Measurements from ENCODE around the gene ITGB2.

ITGB2 gene

DNA sequence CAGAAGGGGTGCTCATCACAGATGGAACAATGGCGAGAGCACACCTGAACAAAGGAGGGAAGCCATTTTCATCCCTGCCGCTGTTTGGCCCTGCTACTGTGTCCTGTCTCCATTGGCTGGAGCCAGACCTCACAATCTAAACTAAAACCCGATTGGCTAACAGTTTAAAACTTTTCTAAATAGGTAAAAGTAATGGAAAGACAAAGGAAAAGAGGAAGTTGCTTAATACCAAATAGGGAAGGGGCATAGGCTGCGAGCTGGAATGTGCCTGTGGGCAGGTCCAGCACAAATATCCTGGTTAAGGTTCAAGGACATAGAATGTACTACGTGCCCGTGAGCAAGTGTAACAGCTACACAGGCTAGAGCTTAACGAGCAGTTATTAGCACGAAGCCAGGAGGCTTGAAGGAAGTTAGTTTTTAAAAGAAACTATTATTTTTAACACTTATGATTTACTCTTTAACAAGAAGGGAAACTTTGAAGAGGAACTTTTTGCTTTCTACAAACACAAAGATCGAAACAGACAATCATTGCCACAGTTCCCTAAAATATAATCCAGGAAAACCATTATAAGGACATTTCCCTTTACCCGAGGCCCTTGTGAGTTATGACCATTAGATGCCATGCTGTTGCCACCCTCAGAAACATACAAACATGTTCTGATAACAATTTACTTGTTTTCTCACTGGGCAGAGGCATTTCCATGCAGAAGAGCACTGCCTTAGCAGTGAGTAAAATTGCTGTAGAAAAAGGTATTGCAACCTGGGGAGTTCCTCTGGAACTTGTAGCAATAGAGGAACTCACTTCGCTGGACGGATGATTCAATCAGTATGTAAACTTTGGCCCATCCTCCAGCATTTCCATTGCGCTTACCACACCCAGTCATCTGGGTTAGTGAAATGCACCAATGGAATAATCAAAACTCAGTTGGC is 42.4 kb downstream of the ITGB2 start:
- peaks cover 18% of the 10 kb centered on the region for H3K4me1 ChIP-seq (ENCODE audit: low read depth, poor library complexity, severe bottlenecking)
- no peak overlapping the region for H3K4me3 ChIP-seq (IDR thresholded peaks at IDR 0.05; ENCODE audit: insufficient read depth, low read depth, low read length)
- H4K20me1 ChIP-seq (ENCODE audit: insufficient read depth): no peaks in the 10 kb centered on the region
- no peak overlapping the region for H3K4me2 ChIP-seq
- peaks cover 90% of the 10 kb centered on the region for H3K27me3 ChIP-seq (ENCODE audit: insufficient read depth, low read depth)
- H3K79me2 ChIP-seq (ENCODE audit: insufficient read depth, low read depth): no peaks in the 10 kb centered on the region
- H3K27ac ChIP-seq: no peak overlapping the region
- no peak overlapping the region for H2AFZ ChIP-seq (ENCODE audit: low read depth)
- H3K36me3 ChIP-seq (ENCODE audit: insufficient read depth): no peaks in the 10 kb centered on the region
- no peak overlapping the region for H3K9ac ChIP-seq
- TF ChIP-seq, protein P1, sequence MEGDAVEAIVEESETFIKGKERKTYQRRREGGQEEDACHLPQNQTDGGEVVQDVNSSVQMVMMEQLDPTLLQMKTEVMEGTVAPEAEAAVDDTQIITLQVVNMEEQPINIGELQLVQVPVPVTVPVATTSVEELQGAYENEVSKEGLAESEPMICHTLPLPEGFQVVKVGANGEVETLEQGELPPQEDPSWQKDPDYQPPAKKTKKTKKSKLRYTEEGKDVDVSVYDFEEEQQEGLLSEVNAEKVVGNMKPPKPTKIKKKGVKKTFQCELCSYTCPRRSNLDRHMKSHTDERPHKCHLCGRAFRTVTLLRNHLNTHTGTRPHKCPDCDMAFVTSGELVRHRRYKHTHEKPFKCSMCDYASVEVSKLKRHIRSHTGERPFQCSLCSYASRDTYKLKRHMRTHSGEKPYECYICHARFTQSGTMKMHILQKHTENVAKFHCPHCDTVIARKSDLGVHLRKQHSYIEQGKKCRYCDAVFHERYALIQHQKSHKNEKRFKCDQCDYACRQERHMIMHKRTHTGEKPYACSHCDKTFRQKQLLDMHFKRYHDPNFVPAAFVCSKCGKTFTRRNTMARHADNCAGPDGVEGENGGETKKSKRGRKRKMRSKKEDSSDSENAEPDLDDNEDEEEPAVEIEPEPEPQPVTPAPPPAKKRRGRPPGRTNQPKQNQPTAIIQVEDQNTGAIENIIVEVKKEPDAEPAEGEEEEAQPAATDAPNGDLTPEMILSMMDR (conservative IDR thresholded peaks at IDR 0.05; ENCODE audit: low read depth, low read length): no peak

DNA sequence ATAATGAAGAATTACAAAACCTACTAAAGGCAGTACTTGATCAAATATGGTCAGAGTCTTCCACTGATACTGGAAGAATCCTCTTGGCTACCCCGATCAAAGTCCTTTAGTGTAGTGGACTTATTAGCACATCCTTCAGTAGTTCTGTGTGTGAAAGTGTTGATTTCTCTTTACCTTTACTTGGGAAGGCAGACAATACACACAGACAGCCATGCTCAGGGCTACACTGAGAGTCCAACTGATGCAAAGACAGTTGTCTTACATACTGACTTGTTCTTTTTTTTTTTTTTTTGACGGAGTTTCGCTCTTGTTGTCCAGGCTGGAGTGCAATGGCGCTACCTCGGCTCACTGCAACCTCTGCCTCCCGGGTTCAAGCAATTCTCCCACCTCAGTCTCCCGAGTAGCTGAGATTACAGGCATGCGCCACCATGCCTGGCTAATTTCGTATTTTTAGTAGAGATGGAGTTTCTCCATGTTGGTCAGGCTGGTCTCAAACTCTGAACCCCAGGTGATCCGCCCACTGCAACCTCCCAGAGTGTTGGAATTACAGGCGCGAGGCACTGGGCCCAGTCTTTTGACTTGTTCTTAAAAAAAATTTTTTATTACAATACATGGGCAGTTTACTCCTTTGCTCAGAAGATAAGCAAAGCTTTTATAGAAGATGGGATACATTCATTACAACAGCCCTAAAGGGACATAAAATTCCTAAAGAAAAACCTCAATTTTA is 43.7 kb downstream of the ITGB2 start:
- Histone ChIP-seq H3K27me3 (ENCODE audit: insufficient read depth, low read depth) (peaks cover 77% of the 10 kb centered on the region), H3K4me1 (ENCODE audit: low read depth, poor library complexity, severe bottlenecking) (peaks cover 25% of the 10 kb centered on the region), H3K36me3 (ENCODE audit: insufficient read depth) (no peaks in the 10 kb centered on the region), H2AFZ (ENCODE audit: low read depth) (no peak overlapping the region), H3K79me2 (ENCODE audit: insufficient read depth, low read depth) (peaks cover 10% of the 10 kb centered on the region; the same call in 1 of the 2 replicates), H3K27ac (no peak overlapping the region), H3K9ac (no peak overlapping the region), H3K4me2 (no peak overlapping the region), H3K4me3 (IDR thresholded peaks at IDR 0.05; ENCODE audit: insufficient read depth, low read depth, low read length) (no peak overlapping the region), H4K20me1 (ENCODE audit: insufficient read depth) (no peaks in the 10 kb centered on the region; the same call in 1 of the 2 replicates)
- TF ChIP-seq, protein P1 (conservative IDR thresholded peaks at IDR 0.05; ENCODE audit: low read depth, low read length): no peak

DNA sequence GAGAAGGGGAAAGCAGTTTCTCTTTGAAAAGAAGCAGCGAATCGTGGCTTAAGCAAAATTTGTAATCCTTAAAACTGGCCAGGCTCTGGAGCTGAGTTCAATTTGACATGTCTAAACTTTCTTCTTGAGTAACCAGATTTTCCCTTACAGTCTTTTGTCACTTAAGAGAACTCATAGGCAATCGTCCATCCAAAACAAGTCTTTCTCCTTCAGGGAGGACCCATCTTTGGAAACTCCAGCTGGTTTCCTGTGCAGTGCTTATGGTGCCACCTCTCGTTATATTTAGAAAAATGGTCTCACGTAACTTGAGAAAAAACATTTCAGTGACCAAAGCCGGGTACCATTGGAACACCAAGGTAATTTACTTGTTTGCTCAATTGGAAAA is 45.4 kb downstream of the ITGB2 start:
- Histone ChIP-seq H3K36me3 (ENCODE audit: insufficient read depth) (no peaks in the 10 kb centered on the region), H3K4me1 (ENCODE audit: low read depth, poor library complexity, severe bottlenecking) (peaks cover 32% of the 10 kb centered on the region), H3K4me3 (IDR thresholded peaks at IDR 0.05; ENCODE audit: insufficient read depth, low read depth, low read length) (no peak overlapping the region), H4K20me1 (ENCODE audit: insufficient read depth) (no peaks in the 10 kb centered on the region; the same call in none of the 2 replicates), H3K4me2 (peak overlapping the region; percentile 93), H3K27me3 (ENCODE audit: insufficient read depth, low read depth) (peaks cover 60% of the 10 kb centered on the region), H3K27ac (no peak overlapping the region), H3K79me2 (ENCODE audit: insufficient read depth, low read depth) (peaks cover 26% of the 10 kb centered on the region; the same call in 1 of the 2 replicates), H2AFZ (ENCODE audit: low read depth) (peak overlapping the region; percentile 95; the same call in 1 of the 2 replicates), H3K9ac (no peak overlapping the region)
- TF ChIP-seq, protein P1 (conservative IDR thresholded peaks at IDR 0.05; ENCODE audit: low read depth, low read length): no peak

DNA sequence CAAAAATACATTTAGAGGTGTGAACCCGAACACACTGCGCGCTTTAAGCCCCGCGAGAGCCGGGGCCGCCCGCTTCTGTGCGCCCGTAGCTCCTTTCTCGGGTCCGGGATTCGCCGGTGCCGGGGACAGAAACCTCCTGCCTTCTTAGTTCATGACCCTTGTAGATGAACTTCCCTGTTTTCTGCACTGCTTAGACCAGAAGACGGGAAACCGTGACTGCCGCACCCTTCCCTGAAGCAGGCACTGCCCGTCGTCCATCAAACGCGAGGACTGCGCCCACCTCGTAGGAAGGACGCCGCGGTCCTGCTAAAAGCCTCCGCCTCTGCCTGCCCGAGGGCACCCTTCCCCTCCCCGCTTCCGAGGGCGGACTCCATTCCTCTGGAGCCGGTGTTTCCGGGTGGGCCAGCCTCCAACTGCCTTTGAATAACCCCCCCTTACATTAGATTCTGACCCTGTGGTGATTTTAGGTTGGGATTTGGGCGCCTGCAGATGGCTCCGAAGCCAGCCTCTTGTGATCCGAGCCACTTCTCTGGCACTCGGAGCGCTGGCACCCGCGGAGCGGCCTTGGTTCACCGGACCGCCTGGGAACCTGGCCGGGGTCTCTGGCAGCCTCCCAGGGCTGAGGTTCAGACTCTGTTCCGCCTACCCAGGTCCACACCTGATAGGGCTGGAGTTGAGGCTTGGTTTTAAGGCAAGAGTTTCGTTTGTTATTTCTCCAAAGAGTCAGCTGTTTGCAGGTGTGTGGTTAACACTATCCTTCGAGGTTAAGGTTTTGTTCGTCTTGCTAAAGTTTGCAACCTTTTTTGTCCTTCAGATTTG is 46.0 kb downstream of the ITGB2 start:
- peak overlapping the region; percentile 95 for H2AFZ ChIP-seq (ENCODE audit: low read depth)
- H3K27ac ChIP-seq: no peak overlapping the region
- H3K4me3 ChIP-seq (IDR thresholded peaks at IDR 0.05; ENCODE audit: insufficient read depth, low read depth, low read length): no peak overlapping the region
- H3K27me3 ChIP-seq (ENCODE audit: insufficient read depth, low read depth): peaks cover 54% of the 10 kb centered on the region
- TF ChIP-seq, protein P1 (conservative IDR thresholded peaks at IDR 0.05; ENCODE audit: low read depth, low read length): no peak
- H3K36me3 ChIP-seq (ENCODE audit: insufficient read depth): no peaks in the 10 kb centered on the region
- peak overlapping the region; percentile 93 for H3K4me2 ChIP-seq
- H3K9ac ChIP-seq: no peak overlapping the region
- H3K4me1 ChIP-seq (ENCODE audit: low read depth, poor library complexity, severe bottlenecking): peaks cover 32% of the 10 kb centered on the region
- no peaks in the 10 kb centered on the region; the same call in none of the 2 replicates for H4K20me1 ChIP-seq (ENCODE audit: insufficient read depth)
- H3K79me2 ChIP-seq (ENCODE audit: insufficient read depth, low read depth): peaks cover 32% of the 10 kb centered on the region; the same call in 1 of the 2 replicates

Measured in KMS-11 (cell line).